Gastroesophageal sphincter (tissue), 3 donors: ENCODE measurements around the gene ARSJ.

Experiments
- CTCF ChIP-seq, 4 experiments: fragments of 200-600 bp in 2 of 4; fragments of 450-650 bp in 2 of 4; sonication (generic) in 1 of 4; IDR thresholded peaks; one replicate each; pipeline ENCODE4 v1.5.1; 2017 to 2019; ENCODE audit warnings: antibody characterized with exemption in 4 of 4, mild to moderate bottlenecking in 2 of 4, moderate library complexity in 2 of 4
- POLR2A ChIP-seq, 2 donors: fragments of 450-650 bp; IDR thresholded peaks; one replicate each; pipeline ENCODE4 v1.6.1; 2017; ENCODE audit warnings: antibody characterized with exemption in 2 of 2, mild to moderate bottlenecking in 2 of 2, moderate library complexity in 1 of 2

- TF ChIP-seq POLR2A (IDR thresholded peaks at IDR 0.05) (no peak), CTCF (IDR thresholded peaks at IDR 0.05) (no peak)
Measured at GRCh38 chr4:113882668-113883067, 96.8 kb downstream of the ARSJ start.
